HepG2 (cell line): ENCODE results near the gene AMIGO3. TPM values are rescaled to one million over a fixed set of nuclear protein-coding genes. Genes with fewer than 3 reads are reported as not detected.

Experiments
- AKAP8 ChIP-seq: sonication (generic); formaldehyde crosslinking; IDR thresholded peaks from 2 replicates; pipeline ENCODE4 v1.5.1; 2020; ENCODE audit warnings: mild to moderate bottlenecking, missing genetic modification reagents
- ATF6 ChIP-seq: sonication (generic); formaldehyde crosslinking; conservative IDR thresholded peaks from 2 replicates; pipeline ENCODE4 v1.4.0; 2020; ENCODE audit warnings: missing genetic modification reagents
- BATF2 ChIP-seq: sonication (generic); formaldehyde crosslinking; IDR thresholded peaks from 2 replicates; pipeline ENCODE4 v1.8.0; 2022; ENCODE audit warnings: mild to moderate bottlenecking, missing genetic modification reagents, moderate library complexity
- ETS1 ChIP-seq: sonication (generic); formaldehyde crosslinking; IDR thresholded peaks from 2 replicates; pipeline ENCODE4 v1.4.0; 2020; ENCODE audit warnings: missing genetic modification reagents
- GZF1 ChIP-seq: sonication (generic); formaldehyde crosslinking; IDR thresholded peaks from 2 replicates; pipeline ENCODE4 v1.5.1; 2020; ENCODE audit warnings: mild to moderate bottlenecking, missing genetic modification reagents
- PHF21A ChIP-seq: sonication (generic); formaldehyde crosslinking; IDR thresholded peaks from 2 replicates; pipeline ENCODE4 v1.5.0; 2020; ENCODE audit warnings: mild to moderate bottlenecking, missing genetic modification reagents
- PRDM10 ChIP-seq: sonication (generic); formaldehyde crosslinking; IDR thresholded peaks from 2 replicates; pipeline ENCODE4 v1.4.0; 2020; ENCODE audit warnings: low read depth, missing genetic modification reagents
- REXO4 ChIP-seq: sonication (generic); formaldehyde crosslinking; IDR thresholded peaks from 2 replicates; pipeline ENCODE4 v1.8.0; 2022; ENCODE audit warnings: missing genetic modification reagents, mild to moderate bottlenecking, borderline replicate concordance
- SMC3 ChIP-seq: IDR thresholded peaks from 2 replicates; pipeline ENCODE4 v1.6.1; 2011; ENCODE audit warnings: low read length, improper control_type of control experiment
- SP140L ChIP-seq: sonication (generic); formaldehyde crosslinking; IDR thresholded peaks from 2 replicates; pipeline ENCODE4 v1.4.0; 2020; ENCODE audit warnings: missing genetic modification reagents, borderline replicate concordance
- TFDP2 ChIP-seq: sonication (generic); formaldehyde crosslinking; IDR thresholded peaks from 2 replicates; pipeline ENCODE4 v1.4.0; 2020; ENCODE audit warnings: missing genetic modification reagents
- ZFP36 ChIP-seq: fragments of 150-350 bp; IDR thresholded peaks from 2 replicates; pipeline ENCODE4 v1.6.1; 2018; ENCODE audit warnings: borderline replicate concordance, low read length, low read depth; ENCODE audit not compliant: partially characterized antibody
- ZFP82 ChIP-seq: sonication (generic); formaldehyde crosslinking; IDR thresholded peaks from 2 replicates; pipeline ENCODE4 v1.5.1; 2020; ENCODE audit warnings: mild to moderate bottlenecking, missing genetic modification reagents, borderline replicate concordance
- ZNF263 ChIP-seq: sonication (generic); formaldehyde crosslinking; IDR thresholded peaks from 2 replicates; pipeline ENCODE4 v1.4.0; 2020; ENCODE audit warnings: missing genetic modification reagents
- ZNF432 ChIP-seq: sonication (generic); formaldehyde crosslinking; IDR thresholded peaks from 2 replicates; pipeline ENCODE4 v1.5.0; 2020; ENCODE audit warnings: missing genetic modification reagents, mild to moderate bottlenecking, borderline replicate concordance
- ZNF510 ChIP-seq: sonication (generic); formaldehyde crosslinking; IDR thresholded peaks from 2 replicates; pipeline ENCODE4 v1.4.0; 2020; ENCODE audit warnings: low read depth, mild to moderate bottlenecking, missing genetic modification reagents
- ZNF704 ChIP-seq: sonication (generic); formaldehyde crosslinking; IDR thresholded peaks from 2 replicates; pipeline ENCODE4 v1.8.1; 2023; ENCODE audit warnings: mild to moderate bottlenecking, inconsistent platforms, moderate library complexity, missing genetic modification reagents, borderline replicate concordance
- ZNF768 ChIP-seq: sonication (generic); formaldehyde crosslinking; IDR thresholded peaks from 2 replicates; pipeline ENCODE4 v1.4.0; 2020; ENCODE audit warnings: missing genetic modification reagents
- polyA plus RNA-seq, 8 experiments: library from polyadenylated mRNA; depleted of rRNA in 3 of 8; stranded (reverse) in 7 of 8; unstranded in 1 of 8; fragments of >200 nt; fragmentation: Illumina TruSeq in 4 of 8; extraction: Trizol in 4 of 8; gene quantifications; 2 replicates each; pipeline versions ENCODE4 v1.2.1 to v1.2.3, GENCODE V29; 2011 to 2016; ENCODE audit warnings: low read depth in 4 of 8, missing spikeins in 1 of 8, mixed read lengths in 1 of 8; ENCODE audit not compliant: insufficient read depth in 1 of 8
- total RNA-seq, 5 experiments: library from RNA; depleted of rRNA; stranded (reverse); fragments of >200 nt; fragmentation: Illumina TruSeq; extraction: Trizol; gene quantifications; 2 replicates each; pipeline ENCODE4 v1.2.3, GENCODE V29; 2016; ENCODE audit warnings: low read depth in 1 of 5

Gene AMIGO3
- total and polyA plus RNA-seq, 2 of the 13 experiments (the other 11 are each of a cell fraction or from before 2014, with no cell fraction given): 0.35 TPM; not detected in 1

GRCh38 chr3:49723628-49724551 is 4.4 kb upstream of the AMIGO3 start, which contains the start of gene GMPPB (continued):
- TF ChIP-seq ATF6 (CRISPR knock-in tag): no peak
- TF ChIP-seq ZFP36: no peak
- peak; percentile 61 for TF ChIP-seq PHF21A
- peak; percentile 85; the same call in 1 of the 2 replicates for TF ChIP-seq REXO4 (CRISPR knock-in tag)
- peak; percentile 96 for TF ChIP-seq TFDP2 (CRISPR knock-in tag)
- TF ChIP-seq BATF2 (CRISPR knock-in tag): peak; percentile 95
- TF ChIP-seq SP140L: no peak
- no peak for TF ChIP-seq ZNF704 (CRISPR knock-in tag)
- no peak; the same call in 1 of the 2 replicates for TF ChIP-seq PRDM10 (CRISPR knock-in tag)
- no peak for TF ChIP-seq SMC3
- TF ChIP-seq ZNF510 (CRISPR knock-in tag): peak; percentile 77; the same call in 1 of the 2 replicates
- TF ChIP-seq GZF1 (CRISPR knock-in tag): no peak
- TF ChIP-seq ZNF768: peak; percentile 48; the same call in 1 of the 2 replicates
- no peak for TF ChIP-seq ZFP82
- no peak for TF ChIP-seq ZNF432 (CRISPR knock-in tag)
- no peak for TF ChIP-seq ZNF263 (CRISPR knock-in tag)
- TF ChIP-seq AKAP8 (CRISPR knock-in tag): peak; percentile 80
- TF ChIP-seq ETS1: no peak
